ENCODE measurements around the gene WSCD2. TPM values are rescaled to one million over a fixed set of nuclear protein-coding genes. Genes with fewer than 3 reads are reported as not detected.
A peak's percentile ranks its signal among the peaks of the same experiment; 100 is the strongest.

WSCD2 gene
- total and polyA plus RNA-seq, 2 donors (not counting 1 experiment from before 2014, with no cell fraction given) = 1.1 to 5.9 TPM

DNA sequence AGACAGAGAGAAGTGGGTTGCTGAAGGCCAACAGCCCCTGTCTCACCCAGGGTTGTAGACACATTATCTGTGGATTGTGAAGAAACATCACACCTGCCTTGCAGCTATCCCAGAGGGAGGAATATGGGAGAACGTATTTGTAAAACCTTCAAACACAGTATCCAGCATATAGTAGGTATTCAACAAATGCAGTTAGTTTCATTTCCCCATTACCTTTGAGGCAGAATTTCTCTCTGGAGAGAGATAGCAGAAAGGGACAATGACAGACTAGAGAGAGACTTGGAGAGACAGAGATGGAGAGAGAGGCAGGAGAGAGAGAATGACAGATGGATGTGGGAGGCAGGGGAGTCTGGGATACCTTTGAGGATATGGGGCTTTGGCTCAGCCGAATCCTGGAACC lies 62.0 kb downstream of the WSCD2 start:
- Mint-ChIP-seq H3K4me3 (no peak overlapping the region), H3K27ac (peak overlapping the region; percentile 27), H3K9me3 (ENCODE audit: insufficient read depth) (no peaks in the 10 kb centered on the region), H3K27me3 (peaks cover 11% of the 10 kb centered on the region), H3K4me1 (peaks cover 11% of the 10 kb centered on the region)
- intact Hi-C loops (cut with micrococcal nuclease) = loop anchor here (5.0 kb wide), 1 partner anchor 199 kb away; no protein-coding TSS in a partner anchor
- Histone ChIP-seq H3K27me3 (replicated peaks in 1 of 4; ENCODE audit: control extremely low read depth in 1 of 4, control insufficient read depth in 3 of 4, insufficient read depth in 4 of 4, low read length in 3 of 4) (peaks cover 0 to 5% (median 0%) of the 10 kb centered on the region in 4 experiments), H2AFZ (ENCODE audit: insufficient read depth, low read depth, low read length, poor library complexity, severe bottlenecking) (no peak overlapping the region), H3K4me1 (ENCODE audit: control insufficient read depth in 2 of 2, insufficient read depth in 2 of 2, low read length in 2 of 2) (peaks cover 0 to 3% of the 10 kb centered on the region in 2 donors), H3K9me3 (ENCODE audit: control extremely low read depth in 1 of 3, control insufficient read depth in 2 of 3, insufficient read depth in 1 of 3, low read length in 2 of 3) (no peaks in the 10 kb centered on the region), H3K4me2 (replicated peaks; ENCODE audit: low read depth, low read length, poor library complexity, severe bottlenecking) (no peak overlapping the region), H3K79me2 (ENCODE audit: control insufficient read depth, insufficient read depth, low read length) (no peaks in the 10 kb centered on the region), H3K36me3 (replicated peaks in 1 of 2; ENCODE audit: control extremely low read depth in 1 of 2, control insufficient read depth in 1 of 2, extremely low read depth in 1 of 2, insufficient read depth in 2 of 2, low read length in 1 of 2) (no peaks in the 10 kb centered on the region), H3K9ac (ENCODE audit: low read length) (no peak overlapping the region), H3K4me3 (ENCODE audit: control extremely low read depth in 1 of 5, extremely low read depth in 1 of 5, insufficient read depth in 1 of 5, low read depth in 2 of 5, low read length in 4 of 5) (no peak overlapping the region), H3K27ac (ENCODE audit: low read length in 2 of 2) (no peak overlapping the region), H4K20me1 (ENCODE audit: control insufficient read depth, insufficient read depth, low read length, poor library complexity, severe bottlenecking) (no peaks in the 10 kb centered on the region)
- POLR2A ChIA-PET = no interaction called here
- WGBS (ENCODE audit: insufficient coverage) = no CpG with 5 or more reads among the region's 2 CpGs
- no peak for DNase-seq
- TF ChIP-seq, protein P1, sequence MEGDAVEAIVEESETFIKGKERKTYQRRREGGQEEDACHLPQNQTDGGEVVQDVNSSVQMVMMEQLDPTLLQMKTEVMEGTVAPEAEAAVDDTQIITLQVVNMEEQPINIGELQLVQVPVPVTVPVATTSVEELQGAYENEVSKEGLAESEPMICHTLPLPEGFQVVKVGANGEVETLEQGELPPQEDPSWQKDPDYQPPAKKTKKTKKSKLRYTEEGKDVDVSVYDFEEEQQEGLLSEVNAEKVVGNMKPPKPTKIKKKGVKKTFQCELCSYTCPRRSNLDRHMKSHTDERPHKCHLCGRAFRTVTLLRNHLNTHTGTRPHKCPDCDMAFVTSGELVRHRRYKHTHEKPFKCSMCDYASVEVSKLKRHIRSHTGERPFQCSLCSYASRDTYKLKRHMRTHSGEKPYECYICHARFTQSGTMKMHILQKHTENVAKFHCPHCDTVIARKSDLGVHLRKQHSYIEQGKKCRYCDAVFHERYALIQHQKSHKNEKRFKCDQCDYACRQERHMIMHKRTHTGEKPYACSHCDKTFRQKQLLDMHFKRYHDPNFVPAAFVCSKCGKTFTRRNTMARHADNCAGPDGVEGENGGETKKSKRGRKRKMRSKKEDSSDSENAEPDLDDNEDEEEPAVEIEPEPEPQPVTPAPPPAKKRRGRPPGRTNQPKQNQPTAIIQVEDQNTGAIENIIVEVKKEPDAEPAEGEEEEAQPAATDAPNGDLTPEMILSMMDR (IDR thresholded peaks at IDR 0.05) = no peak
- no peak for TF ChIP-seq EZH2 (IDR thresholded peaks at IDR 0.05; ENCODE audit: borderline replicate concordance, insufficient read depth, low read depth, low read length, poor library complexity, severe bottlenecking)
- ATAC-seq (ENCODE audit: low read depth) = no peak
- CTCF ChIA-PET = no interaction called here

DNA sequence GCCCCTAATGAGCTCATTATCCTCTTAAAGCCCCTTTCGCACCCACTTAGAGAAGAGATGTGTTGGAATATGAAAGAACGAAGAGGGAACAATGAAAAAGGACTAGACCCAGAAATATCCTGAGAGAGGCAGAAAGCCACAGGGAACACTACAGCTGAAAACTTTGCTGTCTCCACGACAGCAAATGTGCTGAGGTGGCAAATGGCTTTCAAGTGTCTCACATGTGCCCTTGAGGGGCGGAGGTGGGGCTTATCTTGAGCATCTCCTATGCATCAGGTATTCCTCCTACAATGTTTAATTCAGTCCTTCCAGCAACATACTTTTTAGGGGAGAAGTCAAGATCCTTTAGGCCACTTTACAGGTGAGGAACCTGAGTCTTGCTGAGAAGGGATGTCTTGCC lies 62.9 kb downstream of the WSCD2 start:
- Histone ChIP-seq H3K27ac (ENCODE audit: low read length in 2 of 2) (no peak overlapping the region), H3K79me2 (ENCODE audit: control insufficient read depth, insufficient read depth, low read length) (no peaks in the 10 kb centered on the region), H3K9ac (ENCODE audit: low read length) (no peak overlapping the region), H3K4me2 (replicated peaks; ENCODE audit: low read depth, low read length, poor library complexity, severe bottlenecking) (no peak overlapping the region), H3K4me3 (ENCODE audit: control extremely low read depth in 1 of 5, extremely low read depth in 1 of 5, insufficient read depth in 1 of 5, low read depth in 2 of 5, low read length in 4 of 5) (no peak overlapping the region), H2AFZ (ENCODE audit: insufficient read depth, low read depth, low read length, poor library complexity, severe bottlenecking) (no peak overlapping the region), H3K9me3 (ENCODE audit: control extremely low read depth in 1 of 3, control insufficient read depth in 2 of 3, insufficient read depth in 1 of 3, low read length in 2 of 3) (no peaks in the 10 kb centered on the region), H3K27me3 (replicated peaks in 1 of 4; ENCODE audit: control extremely low read depth in 1 of 4, control insufficient read depth in 3 of 4, insufficient read depth in 4 of 4, low read length in 3 of 4) (peaks cover 0 to 2% (median 0%) of the 10 kb centered on the region in 4 experiments), H3K4me1 (ENCODE audit: control insufficient read depth in 2 of 2, insufficient read depth in 2 of 2, low read length in 2 of 2) (peaks cover 0 to 3% of the 10 kb centered on the region in 2 donors), H3K36me3 (replicated peaks in 1 of 2; ENCODE audit: control extremely low read depth in 1 of 2, control insufficient read depth in 1 of 2, extremely low read depth in 1 of 2, insufficient read depth in 2 of 2, low read length in 1 of 2) (no peaks in the 10 kb centered on the region), H4K20me1 (ENCODE audit: control insufficient read depth, insufficient read depth, low read length, poor library complexity, severe bottlenecking) (no peaks in the 10 kb centered on the region)
- TF ChIP-seq EZH2 (IDR thresholded peaks at IDR 0.05; ENCODE audit: borderline replicate concordance, insufficient read depth, low read depth, low read length, poor library complexity, severe bottlenecking) = no peak
- TF ChIP-seq, protein P1 (IDR thresholded peaks at IDR 0.05) = no peak
- H3K9me3 Mint-ChIP-seq (ENCODE audit: insufficient read depth) = no peaks in the 10 kb centered on the region
- intact Hi-C loops (cut with micrococcal nuclease) = loop anchor here (5.0 kb wide), 1 partner anchor 200 kb away; no protein-coding TSS in a partner anchor
- ATAC-seq (ENCODE audit: low read depth) = no peak
- H3K27me3 Mint-ChIP-seq = peaks cover 11% of the 10 kb centered on the region
- CTCF ChIA-PET = interaction anchor here (1.0 to 1.7 kb wide), 2 partner anchors 93 to 201 kb away, joined by 3 to 5 read pairs; no protein-coding TSS in a partner anchor
- no peak for DNase-seq
- peaks cover 11% of the 10 kb centered on the region for H3K4me1 Mint-ChIP-seq
- WGBS (ENCODE audit: insufficient coverage) = 67% methylated on average over 1 of the region's 4 CpGs
- no peak overlapping the region for H3K4me3 Mint-ChIP-seq
- H3K27ac Mint-ChIP-seq = no peak overlapping the region
- POLR2A ChIA-PET = no interaction called here
